HG03521 (cell line): ENCODE measurements around the gene AGA.

Source experiments
- ATAC-seq: cut with Tn5 transposase; IDR thresholded peaks from one replicate; pipeline ENCODE4 v1.9.1; 2021; ENCODE audit warnings: mild to moderate bottlenecking, moderate library complexity; ENCODE audit not compliant: unreplicated experiment

AGA gene

GRCh38 chr4:177441803-177442622 lies at the start of gene AGA:
Gene AGA, minus strand, starts transcription at chr4:177442437. Its CDS starts 62 bp downstream, at chr4:177442375.
- peak; percentile 87 for ATAC-seq

GRCh38 chr4:177492022-177492421 lies 49.8 kb upstream of the AGA start:
- ATAC-seq = no peak

- no peak for ATAC-seq
Observed at GRCh38 chr4:177490769-177491168, 48.5 kb upstream of the AGA start.

GRCh38 chr4:177489471-177490246 lies 47.4 kb upstream of the AGA start:
- ATAC-seq = no peak

GRCh38 chr4:177487977-177488376 lies 45.7 kb upstream of the AGA start:
- ATAC-seq = no peak

GRCh38 chr4:177485528-177485927 lies 43.3 kb upstream of the AGA start:
- ATAC-seq = no peak

GRCh38 chr4:177484613-177485021 lies 42.4 kb upstream of the AGA start:
- ATAC-seq = no peak

GRCh38 chr4:177483760-177484159 lies 41.5 kb upstream of the AGA start:
- ATAC-seq = no peak

- ATAC-seq = no peak
Observed at GRCh38 chr4:177483271-177483670, 41.0 kb upstream of the AGA start.

- ATAC-seq = no peak
Observed at GRCh38 chr4:177482367-177482766, 40.1 kb upstream of the AGA start.

GRCh38 chr4:177480795-177481194 lies 38.6 kb upstream of the AGA start:
- no peak for ATAC-seq

- no peak for ATAC-seq
Observed at GRCh38 chr4:177479063-177479462, 36.8 kb upstream of the AGA start.

GRCh38 chr4:177478496-177478895 lies 36.3 kb upstream of the AGA start:
- no peak for ATAC-seq

- no peak for ATAC-seq
Observed at GRCh38 chr4:177473991-177474390, 31.8 kb upstream of the AGA start.

GRCh38 chr4:177464026-177464425 lies 21.8 kb upstream of the AGA start:
- no peak for ATAC-seq

GRCh38 chr4:177461606-177462005 lies 19.4 kb upstream of the AGA start:
- ATAC-seq = no peak

- no peak for ATAC-seq
Observed at GRCh38 chr4:177460460-177460859, 18.2 kb upstream of the AGA start.

GRCh38 chr4:177455561-177455970 lies 13.3 kb upstream of the AGA start:
- no peak for ATAC-seq

GRCh38 chr4:177453116-177453515 lies 10.9 kb upstream of the AGA start:
- ATAC-seq = no peak

GRCh38 chr4:177451108-177451500 lies 8.9 kb upstream of the AGA start:
- no peak for ATAC-seq

GRCh38 chr4:177450426-177451107 lies 8.3 kb upstream of the AGA start:
- ATAC-seq = no peak

- ATAC-seq = no peak
Observed at GRCh38 chr4:177448850-177449249, 6.6 kb upstream of the AGA start.
